GM13977 (cell line): Measurements from ENCODE around the gene HSF2BP.
"Not testable (repeated sequence)": the region's sequence is repeated elsewhere in the genome, so short reads cannot be mapped to it uniquely, and the experiment has no call there.

ENCODE experiments used
- DNase-seq: peaks from one replicate; pipeline ENCODE4 v3.0.0; 2012; ENCODE audit warnings: low spot score
- CTCF ChIP-seq: IDR thresholded peaks from 2 replicates; pipeline ENCODE4 v1.5.1; 2012; ENCODE audit warnings: mild to moderate bottlenecking, control low read depth; ENCODE audit not compliant: insufficient read depth; ENCODE audit errors: extremely low read depth, missing control alignments
- in situ Hi-C: fragments of 300-500 bp; cut with MboI; formaldehyde crosslinking; loops from one replicate; pipeline ENCODE4 v1.12.0; 2022; ENCODE audit warnings: low sequenced_read_pairs, low pct_unique_long_range_greater_than_20kb, mixed read lengths, inconsistent platforms; ENCODE audit not compliant: unreplicated experiment

Gene HSF2BP

GRCh38 chr21:43653626-43654025 is 5.7 kb downstream of the HSF2BP start:
- in situ Hi-C loops, result no loop called here
- TF ChIP-seq CTCF, result no peak
- no peak for DNase-seq

- in situ Hi-C loops, result no loop called here
- no peak for DNase-seq
- TF ChIP-seq CTCF, result no peak
Measured at GRCh38 chr21:43652616-43653015, 6.7 kb downstream of the HSF2BP start.

- DNase-seq, in situ Hi-C loops: not testable (repeated sequence)
Measured at GRCh38 chr21:43651926-43652325, 7.4 kb downstream of the HSF2BP start.

GRCh38 chr21:43648171-43648570 is 11.1 kb downstream of the HSF2BP start:
- no peak for TF ChIP-seq CTCF
- in situ Hi-C loops, result no loop called here
- no peak for DNase-seq

GRCh38 chr21:43646550-43647260 is 12.6 kb downstream of the HSF2BP start:
- peak; percentile 97 for TF ChIP-seq CTCF
- peak; percentile 82 for DNase-seq
- in situ Hi-C loops, result no loop called here

- no peak for DNase-seq
- no peak for TF ChIP-seq CTCF
- in situ Hi-C loops, result no loop called here
Measured at GRCh38 chr21:43645976-43646375, 13.3 kb downstream of the HSF2BP start.

- peak; percentile 61 for DNase-seq
Measured at GRCh38 chr21:43645136-43645891, 14.0 kb downstream of the HSF2BP start.

More at GRCh38 chr21:43645136-43645891, 14.0 kb downstream of the HSF2BP start:
- in situ Hi-C loops, result no loop called here
- peak; percentile 51 for TF ChIP-seq CTCF
